Stomach (tissue), 9 donors: ENCODE data around the gene RALGAPB. TPM values are rescaled to one million over a fixed set of nuclear protein-coding genes. Genes with fewer than 3 reads are reported as not detected.
"Not testable (repeated sequence)": the region's sequence is repeated elsewhere in the genome, so short reads cannot be mapped to it uniquely, and the experiment has no call there.

Experiments used
- DNase-seq, 2 donors: peaks; one replicate each; pipeline versions ENCODE4 v3.0.0 to v3.0.0-alpha.2; 2013 to 2019
- H3K27ac ChIP-seq, 5 donors: fragments of 200-600 bp in 4 of 5; sonication (generic) in 4 of 5; one replicate each; pipeline ENCODE4 v1.5.1; 2013 to 2019; ENCODE audit warnings: mild to moderate bottlenecking in 1 of 5, moderate library complexity in 1 of 5
- H3K27me3 ChIP-seq, 3 donors: fragments of 200-600 bp; sonication (generic); one replicate each; pipeline ENCODE4 v1.5.1; 2017 to 2019; ENCODE audit warnings: mixed run types in 1 of 3
- H3K36me3 ChIP-seq, 4 donors: fragments of 200-600 bp; sonication (generic); 1 replicate in 3 of 4; 2 replicates in 1 of 4; pipeline ENCODE4 v1.5.1; 2016 to 2019
- H3K4me1 ChIP-seq, 4 donors: fragments of 200-600 bp; sonication (generic); one replicate each; pipeline ENCODE4 v1.5.1; 2016 to 2019
- H3K4me3 ChIP-seq, 4 donors: fragments of 200-600 bp; sonication (generic) in 3 of 4; one replicate each; pipeline ENCODE4 v1.5.1; 2016 to 2019; ENCODE audit warnings: mild to moderate bottlenecking in 1 of 4
- H3K9me3 ChIP-seq, 4 donors: fragments of 200-600 bp; sonication (generic); one replicate each; pipeline ENCODE4 v1.5.1; 2016 to 2019
- EP300 ChIP-seq: sonication (generic); formaldehyde crosslinking; IDR thresholded peaks from one replicate; pipeline ENCODE4 v1.6.1; 2017; ENCODE audit warnings: antibody characterized with exemption
- POLR2A ChIP-seq, 4 donors: fragments of 450-650 bp; IDR thresholded peaks; one replicate each; pipeline ENCODE4 v1.6.1; 2016; ENCODE audit warnings: antibody characterized with exemption in 4 of 4, control low read depth in 2 of 4, mild to moderate bottlenecking in 1 of 4, moderate library complexity in 1 of 4
- POLR2AphosphoS5 ChIP-seq, 3 donors: sonication (generic); formaldehyde crosslinking; IDR thresholded peaks; one replicate each; pipeline ENCODE4 v1.6.1; 2016; ENCODE audit warnings: antibody characterized with exemption in 3 of 3
- WGBS, 5 donors: extraction: QIAGEN DNeasy Blood & Tissue Kit in 3 of 5; methylation state at CpG; one replicate each; pipeline versions ENCODE4 v1.1.5 to v1.1.7; 2013 to 2018; 5-methylcytosine and 5-hydroxymethylcytosine counted together
- intact Hi-C: fragments of 100-400 bp; cut with DNase I; formaldehyde crosslinking; loops from one replicate; pipeline ENCODE4 v1.15.1; 2023; ENCODE audit warnings: low total_unique reads
- polyA plus RNA-seq, 3 donors: library from polyadenylated mRNA; stranded (reverse); fragments of 200-250 nt; gene quantifications; one replicate each; pipeline ENCODE4 v1.2.3, GENCODE V29; 2013
- total RNA-seq, 5 donors: library from RNA; depleted of rRNA; stranded (reverse); fragments of >200 nt; gene quantifications; one replicate each; pipeline versions ENCODE4 v1.1.0 to v1.2.3, GENCODE V29; 2014 to 2016
- TF ChIP-seq, protein P1 (sequence below), 7 experiments: fragments of 450-650 bp in 4 of 7; fragments of 200-600 bp in 3 of 7; sonication (generic) in 3 of 7; IDR thresholded peaks; one replicate each; pipeline ENCODE4 v1.5.1; 2016 to 2019; ENCODE audit warnings: antibody characterized with exemption in 7 of 7, control low read depth in 2 of 7, mild to moderate bottlenecking in 1 of 7
- donor health status: healthy with polysubstance abuse.
- donor health status: Bipolar disorder and iron deficiency.
- donor health status: healthy.

The RALGAPB gene
- total and polyA plus RNA-seq, 8 donors, result 5.4 to 57.5 (median 36.5) TPM

DNA sequence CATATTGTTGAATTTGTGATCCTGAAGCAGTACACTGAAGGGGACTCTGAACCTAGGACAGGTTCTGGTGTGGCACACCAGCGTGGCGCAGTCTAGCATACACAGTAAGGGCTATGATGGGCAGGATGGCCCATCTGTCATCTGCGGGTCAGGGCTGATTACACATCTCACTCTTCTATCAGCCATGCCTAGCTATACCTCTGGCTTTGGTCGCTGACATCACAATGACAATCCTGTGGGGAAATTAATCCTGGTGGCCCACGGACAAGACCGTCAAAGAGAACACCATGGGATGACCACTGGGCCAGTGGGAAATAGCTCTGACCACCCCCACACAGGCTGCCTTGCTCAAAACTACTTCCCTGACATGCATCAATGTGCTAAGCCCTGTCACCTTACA lies 40.4 kb upstream of the RALGAPB start:
- intact Hi-C loops, result no loop called here
- DNase-seq, result no peak
- H3K9me3 ChIP-seq, result peaks cover 0 to 7% (median 2%) of the 10 kb centered on the region in 4 donors
- no peak for TF ChIP-seq POLR2A (IDR thresholded peaks at IDR 0.05)
- TF ChIP-seq EP300, result no peak
- TF ChIP-seq POLR2AphosphoS5 (IDR thresholded peaks at IDR 0.05), result no peak
- TF ChIP-seq, protein P1, sequence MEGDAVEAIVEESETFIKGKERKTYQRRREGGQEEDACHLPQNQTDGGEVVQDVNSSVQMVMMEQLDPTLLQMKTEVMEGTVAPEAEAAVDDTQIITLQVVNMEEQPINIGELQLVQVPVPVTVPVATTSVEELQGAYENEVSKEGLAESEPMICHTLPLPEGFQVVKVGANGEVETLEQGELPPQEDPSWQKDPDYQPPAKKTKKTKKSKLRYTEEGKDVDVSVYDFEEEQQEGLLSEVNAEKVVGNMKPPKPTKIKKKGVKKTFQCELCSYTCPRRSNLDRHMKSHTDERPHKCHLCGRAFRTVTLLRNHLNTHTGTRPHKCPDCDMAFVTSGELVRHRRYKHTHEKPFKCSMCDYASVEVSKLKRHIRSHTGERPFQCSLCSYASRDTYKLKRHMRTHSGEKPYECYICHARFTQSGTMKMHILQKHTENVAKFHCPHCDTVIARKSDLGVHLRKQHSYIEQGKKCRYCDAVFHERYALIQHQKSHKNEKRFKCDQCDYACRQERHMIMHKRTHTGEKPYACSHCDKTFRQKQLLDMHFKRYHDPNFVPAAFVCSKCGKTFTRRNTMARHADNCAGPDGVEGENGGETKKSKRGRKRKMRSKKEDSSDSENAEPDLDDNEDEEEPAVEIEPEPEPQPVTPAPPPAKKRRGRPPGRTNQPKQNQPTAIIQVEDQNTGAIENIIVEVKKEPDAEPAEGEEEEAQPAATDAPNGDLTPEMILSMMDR (IDR thresholded peaks at IDR 0.05), result no peak
- H3K36me3 ChIP-seq, result peaks cover 60 to 67% (median 66%) of the 10 kb centered on the region in 4 donors
- 95 to 98% (median 96%) methylated on average over 6 of the region's 6 CpGs for WGBS, 5 donors
- H3K27me3 ChIP-seq, result no peaks in the 10 kb centered on the region
- no peak overlapping the region for H3K27ac ChIP-seq
- peaks cover 6 to 47% (median 24%) of the 10 kb centered on the region in 4 donors for H3K4me1 ChIP-seq
- peak overlapping the region in 1 of 4 donors; percentile 5 for H3K4me3 ChIP-seq

DNA sequence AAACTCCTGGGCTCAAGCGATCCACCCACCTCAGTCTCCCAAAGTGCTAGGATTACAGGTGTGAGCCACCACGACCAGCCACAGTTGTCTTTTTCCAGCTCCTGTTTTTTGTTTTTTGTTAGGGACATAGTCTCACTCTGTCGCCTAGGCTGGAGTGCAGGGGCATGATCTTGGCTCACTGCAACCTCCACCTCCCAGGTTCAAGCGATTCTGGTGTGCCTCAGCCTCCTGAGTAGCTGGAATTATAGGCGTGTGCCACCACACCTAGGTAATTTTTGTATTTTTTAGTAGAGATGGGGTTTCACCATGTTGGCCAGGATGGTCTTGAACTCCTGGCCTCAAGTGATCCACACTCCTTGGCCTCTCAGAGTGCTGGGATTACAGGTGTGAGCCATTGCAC lies 39.8 kb upstream of the RALGAPB start:
- intact Hi-C loops, H3K27me3 ChIP-seq, DNase-seq, H3K9me3 ChIP-seq, H3K27ac ChIP-seq: not testable (repeated sequence)
- H3K36me3 ChIP-seq, result peaks cover 54 to 62% (median 60%) of the 10 kb centered on the region in 4 donors
- 91 to 93% (median 91%) methylated on average over 5 of the region's 5 CpGs for WGBS, 5 donors
- peak overlapping the region in 1 of 4 donors; percentile 5 for H3K4me3 ChIP-seq
- H3K4me1 ChIP-seq, result peaks cover 6 to 41% (median 22%) of the 10 kb centered on the region in 4 donors

DNA sequence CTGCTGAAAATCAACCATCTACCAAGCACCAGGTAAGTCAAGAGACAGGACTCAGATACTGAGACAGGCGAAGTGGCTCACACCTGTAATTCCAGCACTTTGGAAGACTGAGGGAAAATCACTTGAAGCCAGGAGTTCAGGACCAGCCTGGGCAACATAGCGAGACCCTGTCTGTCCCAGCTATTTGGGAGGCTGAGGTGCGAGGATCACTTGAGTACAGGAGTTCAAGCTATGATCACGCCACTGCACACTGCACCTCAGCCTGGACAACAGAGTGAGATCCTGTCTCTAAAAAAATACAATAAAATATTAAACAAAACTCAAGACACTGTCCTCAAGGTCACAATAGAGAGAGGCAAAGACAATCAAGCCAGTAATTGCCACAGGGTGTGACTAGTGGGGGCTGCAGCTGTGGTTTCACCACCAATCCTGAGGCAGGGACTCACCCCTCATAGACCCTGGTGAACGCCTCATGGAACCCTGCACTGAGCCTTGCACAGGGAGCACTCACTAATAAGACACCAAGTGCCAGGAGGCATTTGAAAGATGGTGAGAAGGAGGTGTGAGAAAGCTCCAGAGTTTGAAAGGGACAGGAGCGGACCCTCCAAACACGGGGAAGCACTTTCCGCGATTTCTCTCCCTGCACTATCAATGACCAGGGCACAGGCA lies 39.2 kb upstream of the RALGAPB start:
- intact Hi-C loops, result no loop called here
- 77 to 86% (median 81%) methylated on average over 9 of the region's 9 CpGs for WGBS, 5 donors
- peaks cover 50 to 56% (median 55%) of the 10 kb centered on the region in 4 donors for H3K36me3 ChIP-seq
- peak overlapping the region; percentile 54 to 94 (median 84) for H3K4me3 ChIP-seq
- TF ChIP-seq POLR2A (IDR thresholded peaks at IDR 0.05) (no peak), POLR2AphosphoS5 (IDR thresholded peaks at IDR 0.05) (no peak), EP300 (no peak)
- TF ChIP-seq, protein P1 (IDR thresholded peaks at IDR 0.05), result no peak
- peak overlapping the region in 2 of 5 donors; percentile 87 to 93 for H3K27ac ChIP-seq
- H3K27me3 ChIP-seq, result no peaks in the 10 kb centered on the region
- DNase-seq, result no peak
- peaks cover 6 to 41% (median 19%) of the 10 kb centered on the region in 4 donors for H3K4me1 ChIP-seq
- H3K9me3 ChIP-seq, result peaks cover 0 to 7% (median 2%) of the 10 kb centered on the region in 4 donors

DNA sequence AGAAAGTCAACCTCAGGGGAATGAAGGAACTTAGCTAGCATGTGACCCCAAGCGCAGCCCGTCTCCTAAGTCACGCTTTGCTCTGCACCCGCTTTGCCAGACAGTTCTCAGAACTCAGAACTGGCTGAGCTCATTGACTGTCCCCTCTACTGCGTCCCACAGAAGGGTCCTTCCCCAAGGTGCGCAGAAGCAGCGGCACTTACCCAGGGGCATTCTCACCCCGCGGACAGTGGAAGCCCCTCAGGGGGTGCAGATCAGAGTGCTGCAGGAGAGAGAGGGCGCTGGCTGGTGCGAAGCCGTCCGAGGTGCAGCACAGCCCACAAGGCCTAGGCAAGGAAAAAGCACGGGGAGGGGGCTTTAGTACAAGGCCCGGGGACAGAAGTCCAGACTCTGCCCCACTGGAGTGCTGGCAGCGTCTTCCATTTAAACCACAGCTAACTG lies 38.3 kb upstream of the RALGAPB start:
- intact Hi-C loops, result no loop called here
- Histone ChIP-seq H3K36me3 (peaks cover 41 to 47% (median 46%) of the 10 kb centered on the region in 4 donors), H3K9me3 (peaks cover 0 to 7% (median 2%) of the 10 kb centered on the region in 4 donors), H3K4me3 (peak overlapping the region; percentile 54 to 94 (median 84)), H3K4me1 (peaks cover 6 to 41% (median 19%) of the 10 kb centered on the region in 4 donors), H3K27ac (peak overlapping the region in 4 of 5 donors; percentile 87 to 93 (median 87)), H3K27me3 (no peaks in the 10 kb centered on the region)
- no peak for TF ChIP-seq EP300
- no peak for TF ChIP-seq POLR2A (IDR thresholded peaks at IDR 0.05)
- no peak for TF ChIP-seq POLR2AphosphoS5 (IDR thresholded peaks at IDR 0.05)
- TF ChIP-seq, protein P1 (IDR thresholded peaks at IDR 0.05), result no peak
- 2 to 5% (median 4%) methylated on average over 14 to 16 of the region's 16 CpGs for WGBS, 5 donors
- DNase-seq, result peak in 1 of 2 donors; percentile 52
